ENCODE results near the gene RRAD.

The RRAD gene

DNA sequence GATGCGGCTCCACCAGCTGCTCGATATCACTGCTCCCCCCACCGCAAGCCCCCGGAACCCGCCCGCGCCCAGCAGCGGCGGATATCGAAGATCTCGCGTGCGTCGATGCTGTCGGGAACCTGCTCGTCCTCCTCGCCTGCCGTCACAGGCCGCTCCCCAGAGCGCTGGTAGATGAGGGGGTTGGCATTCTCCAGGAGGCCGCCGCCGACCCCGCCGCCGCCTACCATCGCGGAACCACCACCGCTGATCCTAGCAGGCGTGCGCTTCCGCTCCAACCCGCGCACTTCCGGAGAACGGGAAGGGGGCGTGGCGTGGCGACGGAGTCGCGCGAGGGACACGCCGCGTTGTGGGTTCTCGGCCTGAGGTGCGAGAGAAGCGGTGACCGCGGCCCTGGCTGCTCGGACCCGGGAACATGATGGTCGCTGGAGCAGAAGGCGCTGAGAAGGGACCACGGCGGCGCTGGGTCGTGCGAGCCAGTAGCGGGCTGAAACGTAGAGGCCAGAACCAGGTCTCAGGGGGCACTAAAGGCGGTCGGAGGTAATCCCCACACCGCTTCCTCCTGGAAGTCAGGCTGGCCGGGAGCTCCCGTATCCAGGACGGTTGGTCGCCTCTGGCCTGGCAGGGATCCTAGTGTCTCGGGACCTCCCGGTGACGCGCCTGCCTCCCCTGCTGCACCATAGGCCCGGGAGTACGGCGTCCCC, 9.0 kb upstream of the RRAD start, which contains the start of gene CIAO2B:
CIAO2B (minus strand) TSS at position 265 of the 701 bp plus-strand sequence; CDS start at position 227, 38 bp downstream.
- DNase-seq (ENCODE audit: low spot score) = peak; percentile 89

DNA sequence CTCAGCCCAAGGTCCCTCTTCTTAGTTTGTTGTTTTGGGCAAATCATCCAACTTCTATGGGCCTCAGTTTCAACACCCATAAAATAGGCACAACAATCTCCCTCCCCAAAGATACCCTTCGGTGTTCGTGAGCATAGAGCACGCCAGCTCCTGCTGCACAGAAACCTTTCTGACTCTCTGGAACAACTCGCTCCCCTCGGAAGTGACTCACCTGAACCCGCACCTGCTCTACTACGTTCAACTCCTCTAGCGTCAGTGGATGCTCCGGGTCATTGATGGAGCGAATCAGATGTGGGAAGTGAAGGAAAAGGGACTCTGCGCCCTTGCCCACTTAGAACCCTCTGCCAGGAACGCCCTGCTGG, 8.4 kb upstream of the RRAD start:
- DNase-seq (ENCODE audit: low spot score) = no peak

DNA sequence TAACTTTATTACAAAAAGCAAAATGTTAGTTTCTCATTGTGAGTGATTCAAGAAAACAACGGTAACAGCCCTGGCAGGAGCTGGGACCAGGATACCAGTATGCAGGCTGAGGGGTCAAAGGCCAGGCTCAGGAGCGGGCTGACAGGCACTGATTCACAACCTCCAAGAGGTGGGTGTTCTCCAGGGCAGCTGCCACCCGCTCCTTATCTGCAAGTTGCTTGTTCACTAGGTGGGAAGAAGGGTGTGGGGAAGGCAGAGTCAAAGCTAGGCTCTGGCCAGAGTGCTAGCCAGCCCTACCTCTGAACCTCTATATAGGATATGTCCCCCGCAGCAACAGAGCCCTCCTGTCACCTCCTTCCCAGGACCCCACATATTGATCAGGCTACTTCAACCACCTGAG, 6.7 kb upstream of the RRAD start:
- no peak for DNase-seq (ENCODE audit: low spot score)

DNA sequence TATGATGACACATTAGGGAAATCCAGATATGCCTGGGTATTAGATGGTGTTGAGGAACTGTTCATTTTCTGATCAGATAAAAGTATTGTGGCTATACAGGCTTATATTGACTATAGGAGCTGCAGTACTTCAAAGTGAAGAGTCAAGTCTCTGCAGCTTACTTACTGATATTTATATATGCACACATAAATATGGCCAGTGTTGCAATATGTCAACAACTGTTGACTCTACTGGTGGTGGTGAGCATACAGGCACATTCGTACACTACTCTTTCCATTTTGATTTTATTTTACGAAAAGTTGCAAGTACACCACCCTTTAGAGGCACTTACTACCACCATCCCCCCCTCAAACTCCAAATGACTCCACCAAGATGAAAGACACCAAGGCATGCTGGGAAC, 6.3 kb upstream of the RRAD start:
- DNase-seq (ENCODE audit: low spot score) = no peak

DNA sequence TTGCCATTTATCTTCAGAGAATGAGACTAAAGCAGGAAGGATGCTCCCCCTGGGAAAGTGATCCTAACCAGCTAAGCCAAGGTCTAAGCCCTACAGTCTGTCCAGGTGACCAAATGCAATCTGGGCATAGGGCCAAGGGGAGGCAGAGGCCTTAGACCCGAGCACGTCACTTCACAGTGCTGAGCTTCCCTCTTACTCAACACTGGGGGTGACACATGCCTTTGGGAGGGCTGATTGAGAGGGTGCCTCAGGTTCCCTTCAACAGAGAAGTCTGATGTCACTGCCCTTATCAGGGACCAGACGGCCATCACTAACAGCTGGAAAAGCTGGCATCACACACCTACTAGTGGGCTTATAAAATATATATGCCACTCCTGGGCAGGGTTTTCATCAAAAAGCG, 4.9 kb upstream of the RRAD start:
- DNase-seq (ENCODE audit: low spot score) = no peak

DNA sequence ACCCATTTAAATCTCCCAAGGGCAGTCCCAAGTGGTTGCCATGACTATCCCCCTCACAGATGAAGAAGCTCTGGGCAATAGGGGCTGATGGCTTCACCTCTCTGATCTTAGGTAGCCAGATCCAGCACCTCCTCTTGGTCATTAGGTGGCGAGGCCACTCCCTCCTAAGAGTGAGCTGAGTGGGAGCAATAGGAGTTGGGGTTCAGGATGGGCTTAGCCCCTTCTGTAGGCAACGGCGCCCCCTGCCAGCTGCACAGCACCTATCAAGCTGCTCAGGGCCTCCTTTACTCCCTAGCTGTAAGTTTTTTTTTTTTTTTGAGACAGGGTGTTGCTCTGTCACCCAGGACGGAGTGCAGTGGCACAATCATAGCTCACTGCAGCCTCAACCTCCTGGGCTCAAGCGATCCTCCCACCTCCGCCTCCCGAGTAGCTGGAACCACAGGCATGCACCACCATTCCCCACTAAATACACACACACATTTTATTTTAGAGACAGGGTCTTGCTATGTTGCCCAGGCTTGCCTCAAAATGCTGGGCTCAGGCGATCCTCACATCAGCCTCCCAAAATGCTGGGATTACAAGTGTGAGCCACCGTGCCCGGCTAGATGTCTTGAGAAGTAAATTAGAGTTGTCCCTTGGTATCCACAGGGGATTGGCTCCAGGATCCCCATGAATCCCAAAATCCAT, 3.5 kb upstream of the RRAD start:
- DNase-seq (ENCODE audit: low spot score) = no peak

DNA sequence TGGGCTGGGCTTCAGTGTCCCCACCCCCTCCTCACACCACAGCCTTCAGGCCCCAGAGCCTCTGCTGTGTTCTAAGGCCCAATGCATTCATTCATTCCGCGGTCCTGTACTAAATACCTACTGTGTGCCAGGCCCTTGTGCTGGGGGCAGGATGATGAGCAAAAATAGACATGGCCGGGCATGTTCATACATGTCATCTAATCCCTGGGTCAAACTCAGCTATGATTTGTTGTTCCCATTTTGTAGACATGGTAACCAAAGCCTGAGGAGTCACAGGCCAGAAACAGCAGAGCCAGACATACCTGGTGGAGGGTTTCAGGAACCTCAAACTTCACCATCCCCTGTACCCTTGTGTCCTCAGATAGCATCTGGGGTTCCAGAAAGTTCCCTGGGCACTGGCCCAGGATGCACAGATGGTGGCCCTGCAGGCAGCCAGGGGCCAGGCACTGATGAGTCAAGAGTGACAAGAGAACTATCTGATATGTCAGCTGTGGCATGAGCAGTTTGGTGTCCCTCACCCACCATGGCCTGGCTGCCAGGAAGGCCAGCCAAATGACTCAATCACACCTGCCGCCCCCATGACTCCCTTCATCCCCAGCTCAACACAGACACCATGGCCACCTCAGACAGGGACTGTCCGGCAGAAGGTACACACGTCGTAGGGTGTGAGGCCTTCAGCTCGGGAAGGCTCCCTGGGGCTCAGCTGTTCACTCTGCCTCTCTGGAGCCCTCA, 2.7 kb upstream of the RRAD start:
- DNase-seq (ENCODE audit: low spot score) = no peak

DNA sequence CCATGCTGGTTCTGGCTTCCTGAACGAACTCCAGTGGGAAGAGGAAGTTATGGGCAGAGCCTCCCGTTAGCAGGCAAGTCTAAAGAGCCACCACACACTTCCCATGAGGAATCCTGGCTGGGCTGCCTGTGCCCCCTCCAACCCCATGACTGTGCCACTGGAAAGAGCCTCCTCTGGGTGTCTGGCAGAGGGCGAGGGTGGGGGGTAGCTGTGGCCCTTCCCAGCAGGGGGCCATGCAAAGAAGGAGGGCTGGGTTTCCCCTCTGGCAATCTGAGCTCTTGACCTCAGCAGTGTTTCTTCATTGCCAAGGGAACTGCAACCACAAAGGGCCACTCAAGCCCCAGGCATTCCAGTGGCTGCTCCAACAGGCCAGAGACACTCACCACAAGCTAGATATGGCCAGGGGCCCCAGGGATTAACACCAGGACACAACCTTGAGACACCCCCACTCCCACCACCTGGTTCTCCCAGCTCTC, 1.7 kb upstream of the RRAD start:
- no peak for DNase-seq (ENCODE audit: low spot score)

DNA sequence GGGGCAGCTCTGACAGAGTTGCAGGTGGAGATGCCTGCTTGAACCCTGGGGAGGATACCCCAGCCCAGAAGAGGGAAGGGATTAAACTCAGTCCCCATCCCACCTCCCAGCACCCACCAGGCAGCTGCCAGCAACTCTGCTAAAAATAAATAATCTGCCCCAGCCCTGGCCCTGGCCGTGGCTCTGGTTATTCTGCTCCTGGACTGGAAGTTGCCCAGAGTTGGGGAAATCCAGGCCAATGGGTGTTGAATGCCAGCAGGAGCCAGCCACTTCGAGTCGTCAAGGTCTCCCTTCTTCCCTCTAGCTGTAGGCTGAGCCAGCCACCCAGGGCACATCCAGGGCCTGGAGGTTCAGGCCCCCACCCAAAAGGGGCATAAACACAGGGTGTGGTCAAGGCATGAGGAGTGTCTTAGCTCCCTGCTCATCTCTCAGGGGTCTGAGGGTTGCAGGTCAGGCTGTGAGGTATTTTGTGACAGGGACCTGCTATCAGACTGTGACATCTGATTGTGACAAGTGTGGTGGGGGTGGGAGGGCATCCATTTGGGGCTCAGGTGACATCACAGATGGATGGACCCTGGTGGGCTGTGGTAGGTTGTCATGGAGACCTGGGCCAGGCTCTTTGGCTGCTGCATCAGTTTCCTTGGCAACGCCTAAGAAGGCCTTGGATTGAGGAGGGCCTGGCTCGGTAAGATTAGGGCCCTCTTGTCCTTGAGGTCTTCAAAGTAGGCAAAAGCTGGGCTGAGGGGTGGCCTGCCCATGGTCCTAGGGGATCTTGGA, 1.0 kb upstream of the RRAD start:
- no peak for DNase-seq (ENCODE audit: low spot score)

DNA sequence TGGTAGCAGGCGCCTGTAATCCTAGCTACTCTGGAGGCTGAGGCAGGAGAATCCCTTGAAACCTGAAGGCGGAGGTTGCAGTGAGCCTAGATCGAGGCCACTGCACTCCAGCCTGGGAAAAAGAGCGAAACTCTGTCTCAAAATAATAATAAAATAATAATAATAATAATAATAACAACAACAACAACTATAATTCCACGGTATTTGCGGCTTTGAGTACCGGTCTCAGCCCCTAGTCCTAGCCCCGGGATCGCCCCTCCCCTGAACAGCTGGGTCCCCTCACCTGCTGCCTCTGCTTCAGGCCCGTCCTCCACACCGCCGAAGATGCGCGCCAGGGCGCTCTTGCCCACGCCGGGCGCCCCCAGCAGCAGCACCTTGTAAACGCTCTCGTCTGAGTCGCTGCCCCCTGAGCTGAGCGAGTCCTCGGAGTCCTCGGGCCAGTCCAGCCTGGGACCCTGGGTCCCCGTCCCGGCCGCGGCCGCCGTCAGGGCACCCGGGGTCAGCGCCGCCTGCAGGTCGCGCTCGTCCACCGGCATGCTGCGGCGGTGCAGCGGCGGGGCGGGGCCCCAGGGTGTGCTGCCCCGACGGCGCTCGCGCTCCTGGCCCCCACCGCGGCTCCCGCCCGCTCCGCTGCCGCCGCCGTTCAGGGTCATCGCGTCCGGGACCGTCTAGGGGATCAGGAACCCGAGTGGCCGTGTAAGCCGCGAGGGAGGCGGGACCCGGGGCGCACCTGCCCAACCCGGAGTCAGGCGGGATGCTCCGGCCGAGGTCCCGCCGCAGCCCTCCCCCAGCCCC, 611 bp downstream of the RRAD start:
- peak; percentile 80 for DNase-seq (ENCODE audit: low spot score)

DNA sequence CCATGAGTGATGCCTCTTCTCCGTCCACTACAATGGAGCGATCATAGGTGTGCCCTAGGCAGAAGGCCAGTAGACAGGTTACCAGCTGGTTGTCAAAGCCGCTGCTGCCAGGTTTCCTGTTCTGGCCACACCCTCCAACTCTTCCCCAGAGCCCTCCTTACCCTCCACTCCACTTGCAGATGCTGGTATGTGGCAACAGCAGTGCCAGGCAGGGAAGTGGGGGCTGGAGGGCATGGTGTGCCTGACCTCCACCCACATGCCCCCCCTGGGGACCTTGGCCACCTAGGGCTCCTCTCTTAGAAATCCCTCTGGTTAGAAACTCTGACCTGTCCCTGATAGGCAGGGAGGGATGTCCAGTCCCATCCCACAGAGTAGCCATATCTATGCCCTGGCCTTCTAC, 1.5 kb downstream of the RRAD start:
- DNase-seq (ENCODE audit: low spot score) = no peak

DNA sequence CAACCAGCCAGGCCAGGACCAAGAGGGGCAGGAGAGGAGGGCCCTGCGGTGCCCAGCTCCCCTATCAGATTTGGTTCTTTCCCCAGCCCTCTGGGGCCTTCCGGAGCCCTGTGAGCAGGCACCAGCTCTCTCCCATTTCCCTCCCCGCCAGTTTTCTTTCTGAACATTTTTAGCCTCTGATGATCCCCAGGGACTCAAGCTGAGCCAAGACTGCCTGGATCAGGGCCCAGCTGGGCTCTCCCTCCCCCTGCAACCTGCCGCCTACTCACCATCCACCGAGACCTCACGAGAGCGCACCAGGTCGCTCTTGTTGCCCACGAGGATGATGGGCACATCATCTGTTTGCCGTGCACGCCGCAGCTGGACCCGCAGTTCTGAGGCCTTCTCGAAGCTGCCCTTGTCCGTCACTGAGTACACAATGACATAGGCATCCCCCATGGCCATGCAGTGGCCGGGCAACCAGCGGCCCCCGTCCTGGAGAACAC, 2.0 kb downstream of the RRAD start:
- no peak for DNase-seq (ENCODE audit: low spot score)

DNA sequence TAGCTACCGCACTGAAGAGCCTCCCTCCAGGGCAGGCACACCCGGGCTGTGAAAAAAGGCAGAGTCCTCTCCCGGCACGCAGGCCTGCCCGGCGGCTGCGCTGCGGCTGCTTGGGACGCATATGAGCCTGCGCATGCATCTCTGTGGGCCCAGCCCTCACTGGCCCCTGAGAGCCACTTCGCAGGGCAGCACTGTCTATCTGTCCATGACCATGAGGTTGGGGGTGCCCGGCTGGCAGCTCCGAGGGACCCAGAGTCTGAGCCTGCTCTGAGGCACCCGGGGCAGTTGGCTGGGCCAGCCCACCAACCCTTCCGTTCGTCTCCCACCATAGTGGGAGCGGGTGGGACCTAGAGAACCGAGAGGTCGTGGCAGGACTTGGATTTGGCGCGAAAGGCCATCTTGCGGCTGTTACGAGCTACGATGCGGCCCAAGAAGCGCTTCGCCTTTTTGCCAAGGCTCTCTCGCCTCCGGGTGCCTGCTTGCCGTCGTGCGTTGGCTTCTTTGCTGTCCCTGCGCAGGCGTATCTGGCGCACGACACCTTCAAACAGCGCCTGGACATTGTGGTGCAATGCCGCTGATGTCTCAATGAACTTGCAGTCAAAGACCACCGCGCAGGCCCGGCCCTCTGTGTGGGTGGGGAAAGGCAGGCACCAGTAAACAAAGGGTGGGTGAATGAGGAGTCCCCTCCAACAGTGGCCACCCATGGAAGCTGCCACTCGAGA, 3.4 kb downstream of the RRAD start:
- DNase-seq (ENCODE audit: low spot score) = no peak

DNA sequence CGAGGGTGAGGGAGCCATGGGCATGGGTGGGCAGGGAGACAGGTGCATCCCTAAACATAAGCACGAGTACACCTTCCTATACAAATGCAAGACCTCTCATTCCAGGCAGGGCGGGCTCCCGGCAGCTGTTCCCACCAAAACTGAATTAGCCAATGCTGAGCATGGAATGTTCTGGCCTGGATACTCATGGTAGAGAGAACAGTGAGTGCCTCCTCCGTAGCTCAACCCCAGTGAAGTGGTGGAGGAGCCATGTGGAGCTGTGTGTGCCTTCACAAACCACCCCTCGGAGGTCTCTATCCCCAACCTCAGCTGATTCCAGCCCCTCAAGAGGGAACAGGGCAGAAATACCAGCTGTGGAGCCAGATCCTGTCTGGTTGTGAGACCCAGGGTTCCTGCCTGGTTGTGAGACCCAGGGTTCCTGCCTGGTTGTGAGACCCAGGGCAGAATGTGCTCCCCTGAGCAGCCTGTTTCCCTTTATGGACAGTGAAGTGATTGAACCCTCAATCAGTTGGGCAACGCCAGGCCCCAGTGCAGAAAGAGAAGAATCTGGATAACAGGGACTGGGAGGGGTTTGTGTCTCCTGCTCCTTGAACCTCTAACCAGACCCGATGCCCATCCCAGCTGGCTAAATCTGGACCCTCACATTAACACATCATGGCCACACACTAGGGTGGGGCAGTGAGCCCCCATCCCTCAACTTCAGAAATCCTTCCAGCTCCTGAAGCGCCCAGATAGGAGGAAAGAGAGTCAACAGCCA, 4.2 kb downstream of the RRAD start:
- DNase-seq (ENCODE audit: low spot score) = no peak

DNA sequence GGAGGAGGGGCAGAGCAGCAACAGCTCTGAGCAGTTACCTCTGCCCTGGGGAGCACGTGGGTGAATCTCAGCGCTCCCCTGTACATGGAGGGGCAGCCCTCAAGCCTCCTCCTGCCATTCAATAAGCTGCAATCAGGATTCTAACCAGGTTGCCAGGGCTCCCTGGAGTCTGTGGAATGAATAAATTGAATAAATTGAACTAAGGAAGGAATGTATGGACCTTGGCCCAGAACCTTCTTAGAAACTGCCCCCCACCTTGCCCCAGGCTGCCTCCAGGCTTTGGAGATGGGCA, 5.1 kb downstream of the RRAD start:
- DNase-seq (ENCODE audit: low spot score) = no peak

DNA sequence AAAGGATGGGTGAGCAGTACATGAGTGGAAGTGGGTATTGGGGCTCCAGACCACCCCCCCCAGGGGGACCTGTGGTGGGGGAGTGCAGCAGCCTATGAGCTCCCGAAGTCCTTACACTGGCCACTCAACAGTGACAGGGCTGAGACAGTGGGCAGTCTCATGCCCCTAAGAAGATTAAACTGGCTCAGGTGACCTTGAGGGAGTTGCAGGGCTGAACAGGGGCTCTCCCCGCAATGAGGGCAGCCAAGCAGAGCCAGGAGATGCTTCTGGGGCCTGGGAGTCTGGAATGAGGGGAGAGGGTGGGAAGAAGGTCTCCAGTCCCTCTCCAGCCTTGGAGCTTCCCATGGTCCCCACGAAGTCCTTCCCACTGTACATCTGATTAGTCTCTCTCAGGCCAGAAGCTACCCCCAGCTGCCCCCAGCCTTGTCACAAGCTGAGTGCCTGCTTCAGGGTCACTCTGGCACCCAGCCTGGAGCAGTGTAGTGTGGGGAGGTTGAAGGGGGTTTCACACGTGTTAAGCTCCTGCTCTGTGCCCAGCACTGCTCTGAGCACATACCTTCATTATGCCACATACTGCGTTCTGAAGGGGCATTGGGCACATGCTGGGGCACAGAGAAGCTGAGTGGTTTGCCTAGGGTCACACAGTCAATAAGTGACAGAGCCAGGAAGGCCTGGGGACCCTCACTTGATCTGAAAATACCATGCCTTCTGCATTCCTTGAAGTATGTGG, 5.6 kb downstream of the RRAD start:
- no peak for DNase-seq (ENCODE audit: low spot score)

DNA sequence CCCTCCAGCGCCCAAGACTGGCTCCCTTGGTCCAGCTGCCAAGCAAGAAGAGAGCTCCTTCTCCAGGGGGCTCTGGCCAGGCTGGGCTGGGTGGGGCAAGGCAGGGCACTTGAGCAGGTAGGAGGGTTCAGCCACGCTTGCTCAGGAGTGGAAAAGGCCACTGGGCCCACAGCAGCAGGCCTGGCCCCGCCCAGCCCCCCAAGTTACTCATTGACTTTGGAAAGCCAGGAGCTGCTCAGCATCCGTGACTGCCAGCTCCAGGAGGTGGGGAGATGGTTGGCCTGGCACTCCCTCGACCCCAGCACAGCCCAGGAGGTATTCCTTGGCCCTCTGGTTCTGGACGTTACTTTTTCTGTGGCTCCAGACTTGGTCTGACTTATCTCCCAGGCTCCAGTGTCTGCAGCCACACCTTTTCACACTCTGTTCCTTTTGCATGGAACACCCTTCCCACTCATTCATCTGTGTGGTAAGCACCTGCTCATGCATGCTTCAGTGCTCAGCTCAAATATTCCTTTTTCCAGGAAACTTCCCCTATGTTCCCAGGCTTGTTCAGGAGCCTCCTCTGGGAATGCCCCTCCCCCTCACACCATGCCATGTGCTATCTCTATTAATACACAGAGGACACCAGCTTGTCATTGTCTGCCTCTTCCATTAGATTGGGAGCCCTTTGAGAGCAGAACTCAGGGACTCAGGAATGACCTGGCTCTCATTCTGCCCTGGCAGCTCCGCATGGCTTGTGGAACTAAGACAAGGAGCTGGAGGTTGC, 6.3 kb downstream of the RRAD start, which contains the start of gene CDH16:
CDH16 (minus strand) TSS at position 83 of the 766 bp plus-strand sequence. CDS start 820 bp downstream, outside the sequence.
- no peak for DNase-seq (ENCODE audit: low spot score)

DNA sequence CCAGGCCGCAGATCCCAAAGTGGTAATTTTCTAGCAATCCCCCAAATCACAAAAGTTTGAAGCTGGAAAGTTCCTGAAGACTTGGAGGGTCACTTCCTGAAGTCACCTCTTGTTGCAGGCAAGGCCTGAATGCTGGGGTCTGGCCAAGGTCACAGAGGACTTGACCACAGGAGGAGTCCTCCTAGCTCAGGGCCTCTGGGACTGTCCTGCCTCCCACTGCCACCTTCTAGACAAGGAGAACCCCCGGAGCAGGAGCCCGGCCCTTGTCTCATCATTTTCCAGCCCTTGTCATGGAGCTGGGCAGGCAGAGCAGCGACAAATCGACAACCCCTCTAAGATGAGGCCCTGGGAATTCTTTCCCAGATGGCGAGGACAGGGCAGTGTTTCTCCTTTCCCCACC, 7.0 kb downstream of the RRAD start:
- DNase-seq (ENCODE audit: low spot score) = no peak

DNA sequence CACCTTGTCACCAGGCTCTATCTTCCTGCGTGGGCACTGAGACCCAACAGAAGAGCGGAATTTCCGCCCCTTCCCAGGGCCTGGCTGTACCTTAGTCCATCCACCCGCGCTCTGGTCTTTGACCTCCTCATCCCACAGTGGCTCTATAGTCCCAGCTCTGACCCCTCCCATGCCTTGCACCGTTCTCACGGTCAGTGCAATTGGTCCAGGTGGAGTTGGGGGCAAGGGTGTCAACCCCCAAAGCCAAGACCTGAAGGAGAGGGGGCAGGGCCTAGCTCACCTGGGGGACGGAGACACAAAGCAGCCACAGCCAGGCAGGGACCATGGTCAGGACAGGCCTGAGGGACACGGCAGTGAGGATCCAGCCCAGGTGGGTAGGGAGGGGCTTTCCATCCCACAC, 7.6 kb downstream of the RRAD start:
- DNase-seq (ENCODE audit: low spot score) = no peak

All from ecto neural progenitor cell (in vitro differentiated cells).